Erythroblast (primary cell): ENCODE results near the gene PSKH1.

Experiments used
- GATA1 ChIP-seq: IDR thresholded peaks from 2 replicates; pipeline ENCODE4 v1.6.1; 2011; ENCODE audit warnings: low read depth, mild to moderate bottlenecking, control low read depth, low read length, moderate library complexity
- POLR2A ChIP-seq: IDR thresholded peaks from 2 replicates; pipeline ENCODE4 v1.6.1; 2011; ENCODE audit warnings: mild to moderate bottlenecking, low read length

GRCh38 chr16:67892375-67892774 is 679 bp upstream of the PSKH1 start:
- TF ChIP-seq POLR2A, result no peak
- TF ChIP-seq GATA1, result no peak
